ENCODE data around the gene CREG1. TPM values are rescaled to one million over a fixed set of nuclear protein-coding genes. Genes with fewer than 3 reads are reported as not detected.

CREG1 gene
- total RNA-seq, 1 experiment from 2014 or later: 21.7 TPM

GRCh38 chr1:167510244-167510643 lies 43.3 kb downstream of the CREG1 start:
- H3K4me3 Mint-ChIP-seq: no peak overlapping the region
- DNase-seq (ENCODE audit: low spot score) (no peak), ATAC-seq (no peak)
- H3K4me1 Mint-ChIP-seq: peaks cover 23% of the 10 kb centered on the region
- H3K27ac Mint-ChIP-seq: no peak overlapping the region
- CTCF ChIA-PET: interaction anchor here (1.0 kb wide), 1 partner anchor 30 kb away, joined by 3 read pairs; no protein-coding TSS in a partner anchor
- H3K9me3 Mint-ChIP-seq: no peaks in the 10 kb centered on the region
- TF ChIP-seq ZNF263 (CRISPR knock-in tag; IDR thresholded peaks at IDR 0.05; ENCODE audit: low read depth): no peak
- TF ChIP-seq SOX15 (CRISPR knock-in tag; IDR thresholded peaks at IDR 0.05): no peak
- no peak for TF ChIP-seq NFE2L1 (CRISPR knock-in tag; IDR thresholded peaks at IDR 0.05)
- TF ChIP-seq KAT7 (CRISPR knock-in tag; IDR thresholded peaks at IDR 0.05; ENCODE audit: borderline replicate concordance): no peak
- TF ChIP-seq E2F1 (CRISPR knock-in tag; IDR thresholded peaks at IDR 0.05): no peak
- TF ChIP-seq ZNF512 (CRISPR knock-in tag; IDR thresholded peaks at IDR 0.05; ENCODE audit: borderline replicate concordance): no peak
- no peak for TF ChIP-seq MLX (CRISPR knock-in tag; IDR thresholded peaks at IDR 0.05)
- TF ChIP-seq ELF4 (CRISPR knock-in tag; IDR thresholded peaks at IDR 0.05; ENCODE audit: low read depth): no peak
- no peak for TF ChIP-seq ETV6 (CRISPR knock-in tag; IDR thresholded peaks at IDR 0.05)
- no peak for TF ChIP-seq ERG (CRISPR knock-in tag; IDR thresholded peaks at IDR 0.05)
- TF ChIP-seq CBFB (CRISPR knock-in tag; IDR thresholded peaks at IDR 0.05; ENCODE audit: low read depth): no peak
- TF ChIP-seq FOXP4 (CRISPR knock-in tag; IDR thresholded peaks at IDR 0.05): no peak
- TF ChIP-seq OVOL2 (CRISPR knock-in tag; IDR thresholded peaks at IDR 0.05; ENCODE audit: borderline replicate concordance): no peak
- TF ChIP-seq FOXK1 (CRISPR knock-in tag; IDR thresholded peaks at IDR 0.05): no peak
- no peak for TF ChIP-seq PREB (CRISPR knock-in tag; IDR thresholded peaks at IDR 0.05; ENCODE audit: borderline replicate concordance)
- TF ChIP-seq PRRX2 (CRISPR knock-in tag; IDR thresholded peaks at IDR 0.05): no peak
- H3K27me3 Mint-ChIP-seq (ENCODE audit: low read depth): no peaks in the 10 kb centered on the region
- POLR2A ChIA-PET: interaction anchor here (0.5 kb wide), 1 partner anchor 45 kb away, joined by 4 read pairs; no protein-coding TSS in a partner anchor
- H3K36me3 Mint-ChIP-seq: no peaks in the 10 kb centered on the region

GRCh38 chr1:167509587-167509986 lies 44.0 kb downstream of the CREG1 start:
- Mint-ChIP-seq H3K36me3 (no peaks in the 10 kb centered on the region), H3K9me3 (no peaks in the 10 kb centered on the region), H3K4me3 (no peak overlapping the region), H3K27ac (no peak overlapping the region), H3K27me3 (ENCODE audit: low read depth) (no peaks in the 10 kb centered on the region), H3K4me1 (peaks cover 23% of the 10 kb centered on the region)
- ChIA-PET CTCF (no interaction called here), POLR2A (no interaction called here)
- ATAC-seq (no peak), DNase-seq (ENCODE audit: low spot score) (no peak)
- TF ChIP-seq KAT7 (CRISPR knock-in tag; IDR thresholded peaks at IDR 0.05; ENCODE audit: borderline replicate concordance): no peak
- TF ChIP-seq IRF1 (CRISPR knock-in tag; IDR thresholded peaks at IDR 0.05): no peak
- TF ChIP-seq GTF2I (CRISPR knock-in tag; conservative IDR thresholded peaks at IDR 0.05): no peak
- no peak for TF ChIP-seq JAZF1 (CRISPR knock-in tag; IDR thresholded peaks at IDR 0.05)
- TF ChIP-seq ATF1 (CRISPR knock-in tag; IDR thresholded peaks at IDR 0.05): no peak
- TF ChIP-seq JUN (CRISPR knock-in tag; IDR thresholded peaks at IDR 0.05): no peak
- TF ChIP-seq NFYB (CRISPR knock-in tag; conservative IDR thresholded peaks at IDR 0.05; ENCODE audit: low read depth): no peak
- TF ChIP-seq ZNF512 (CRISPR knock-in tag; IDR thresholded peaks at IDR 0.05; ENCODE audit: borderline replicate concordance): no peak
- TF ChIP-seq ZNF263 (CRISPR knock-in tag; IDR thresholded peaks at IDR 0.05; ENCODE audit: low read depth): no peak
- no peak for TF ChIP-seq EMX1 (CRISPR knock-in tag; IDR thresholded peaks at IDR 0.05)
